Measurements from ENCODE around the gene SLC6A13. TPM values are rescaled to one million over a fixed set of nuclear protein-coding genes. Genes with fewer than 3 reads are reported as not detected.

The SLC6A13 gene
- total and polyA plus RNA-seq, 2 experiments from 2014 or later, result 3.8 to 5.9 TPM

DNA sequence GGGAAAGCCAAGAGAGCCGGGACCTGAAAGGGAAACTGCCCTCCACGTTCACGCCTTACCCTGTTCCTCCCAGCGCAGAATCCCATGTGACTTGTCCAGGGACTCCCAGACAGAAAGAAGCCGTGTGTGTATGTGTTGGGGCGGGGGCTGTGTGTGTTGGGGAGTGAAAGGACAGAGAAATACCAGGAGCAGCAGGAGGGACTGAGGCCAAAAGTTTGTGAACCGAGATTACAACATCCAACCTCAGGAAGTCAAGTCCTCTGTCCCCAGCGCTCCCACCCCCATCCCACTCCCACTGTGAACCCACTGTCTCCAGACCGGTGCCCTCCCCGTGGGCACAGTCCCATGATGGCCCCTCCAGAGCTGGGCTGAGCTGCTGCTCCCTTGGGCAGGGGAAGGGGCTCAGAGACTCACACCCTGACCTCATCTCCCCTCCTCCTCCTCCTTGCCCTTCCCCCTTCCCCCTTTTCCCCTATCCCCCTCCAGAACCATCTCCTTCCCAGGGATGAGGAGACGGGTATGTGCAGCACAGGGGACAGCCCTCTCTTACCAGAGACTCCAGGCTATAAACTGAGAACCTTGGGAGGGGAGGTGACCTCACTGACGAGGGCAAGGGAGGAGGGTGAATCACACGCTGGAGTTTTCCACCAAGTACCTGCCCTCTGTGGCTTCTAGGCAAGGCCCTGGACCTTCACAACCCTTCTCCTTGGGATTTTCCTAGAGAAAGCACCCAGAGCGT, 48.5 kb downstream of the SLC6A13 start, which contains the start of gene SLC6A12:
SLC6A12 (minus strand) TSS at position 155 of the 739 bp plus-strand sequence. CDS start 4,171 bp downstream, outside the sequence.
- Histone ChIP-seq H3K9me3 (ENCODE audit: low read depth) (no peaks in the 10 kb centered on the region), H3K4me2 (peak within 1 kb of the TSS; percentile 46), H3K4me3 (no peak within 1 kb of the TSS), H3K4me1 (ENCODE audit: insufficient read depth) (peaks cover 11% of the 10 kb centered on the region), H3K36me3 (replicated peaks; ENCODE audit: insufficient read depth, low read depth) (no peaks in the 10 kb centered on the region), H3K27ac (no peak within 1 kb of the TSS), H3K79me2 (no peaks in the 10 kb centered on the region), H3K9me2 (replicated peaks; ENCODE audit: insufficient read depth) (no peaks in the 10 kb centered on the region), H3K27me3 (no peaks in the 10 kb centered on the region), H4K20me1 (ENCODE audit: insufficient read depth, poor library complexity, severe bottlenecking) (no peaks in the 10 kb centered on the region), H2AFZ (no peak within 1 kb of the TSS)
- 50% methylated on average over 13 of the region's 14 CpGs for WGBS (ENCODE audit: low lambda C conversion rate, missing lambda C conversion rate)
- TF ChIP-seq EZH2 (IDR thresholded peaks at IDR 0.05; ENCODE audit: borderline replicate concordance), result no peak
- TF ChIP-seq, protein P1, sequence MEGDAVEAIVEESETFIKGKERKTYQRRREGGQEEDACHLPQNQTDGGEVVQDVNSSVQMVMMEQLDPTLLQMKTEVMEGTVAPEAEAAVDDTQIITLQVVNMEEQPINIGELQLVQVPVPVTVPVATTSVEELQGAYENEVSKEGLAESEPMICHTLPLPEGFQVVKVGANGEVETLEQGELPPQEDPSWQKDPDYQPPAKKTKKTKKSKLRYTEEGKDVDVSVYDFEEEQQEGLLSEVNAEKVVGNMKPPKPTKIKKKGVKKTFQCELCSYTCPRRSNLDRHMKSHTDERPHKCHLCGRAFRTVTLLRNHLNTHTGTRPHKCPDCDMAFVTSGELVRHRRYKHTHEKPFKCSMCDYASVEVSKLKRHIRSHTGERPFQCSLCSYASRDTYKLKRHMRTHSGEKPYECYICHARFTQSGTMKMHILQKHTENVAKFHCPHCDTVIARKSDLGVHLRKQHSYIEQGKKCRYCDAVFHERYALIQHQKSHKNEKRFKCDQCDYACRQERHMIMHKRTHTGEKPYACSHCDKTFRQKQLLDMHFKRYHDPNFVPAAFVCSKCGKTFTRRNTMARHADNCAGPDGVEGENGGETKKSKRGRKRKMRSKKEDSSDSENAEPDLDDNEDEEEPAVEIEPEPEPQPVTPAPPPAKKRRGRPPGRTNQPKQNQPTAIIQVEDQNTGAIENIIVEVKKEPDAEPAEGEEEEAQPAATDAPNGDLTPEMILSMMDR (IDR thresholded peaks at IDR 0.05; ENCODE audit: poor library complexity), result no peak
- TF ChIP-seq EZH2phosphoT487 (IDR thresholded peaks at IDR 0.05; ENCODE audit: low read depth, severe bottlenecking, unreplicated experiment), result no peak
- no peak for DNase-seq (ENCODE audit: low spot score)

DNA sequence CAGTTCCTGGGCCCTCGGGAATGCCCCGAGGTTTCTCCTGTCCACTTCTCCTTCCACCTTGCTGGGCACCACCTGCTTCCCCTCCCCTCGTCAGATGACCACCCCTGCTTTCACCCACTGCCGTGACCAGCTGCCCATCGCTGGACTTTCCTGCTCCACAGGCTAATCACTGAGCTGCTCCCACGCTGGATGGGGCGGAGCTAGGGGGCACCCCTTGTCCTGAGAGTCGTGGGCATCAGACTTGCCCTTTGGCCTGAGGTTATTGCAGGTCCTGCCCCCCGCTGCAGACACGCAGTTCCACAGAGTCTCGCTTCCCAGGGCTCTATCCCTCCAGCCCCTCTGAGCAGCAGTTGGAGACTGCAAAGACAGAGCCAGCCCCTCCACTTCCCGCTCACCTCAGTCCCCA, 49.1 kb downstream of the SLC6A13 start:
- DNase-seq (ENCODE audit: low spot score), result no peak
- no peak overlapping the region for H3K4me3 ChIP-seq
- no peaks in the 10 kb centered on the region for H3K36me3 ChIP-seq (replicated peaks; ENCODE audit: insufficient read depth, low read depth)
- peak overlapping the region; percentile 46 for H3K4me2 ChIP-seq
- no peak overlapping the region for H2AFZ ChIP-seq
- WGBS (ENCODE audit: low lambda C conversion rate, missing lambda C conversion rate), result 62% methylated on average over 12 of the region's 12 CpGs
- TF ChIP-seq, protein P1 (IDR thresholded peaks at IDR 0.05; ENCODE audit: poor library complexity), result no peak
- no peak for TF ChIP-seq EZH2 (IDR thresholded peaks at IDR 0.05; ENCODE audit: borderline replicate concordance)
- TF ChIP-seq EZH2phosphoT487 (IDR thresholded peaks at IDR 0.05; ENCODE audit: low read depth, severe bottlenecking, unreplicated experiment), result no peak
- no peaks in the 10 kb centered on the region for H3K9me3 ChIP-seq (ENCODE audit: low read depth)
- peaks cover 11% of the 10 kb centered on the region for H3K4me1 ChIP-seq (ENCODE audit: insufficient read depth)
- no peaks in the 10 kb centered on the region for H3K27me3 ChIP-seq
- H3K9me2 ChIP-seq (replicated peaks; ENCODE audit: insufficient read depth), result no peaks in the 10 kb centered on the region
- no peaks in the 10 kb centered on the region for H4K20me1 ChIP-seq (ENCODE audit: insufficient read depth, poor library complexity, severe bottlenecking)
- H3K27ac ChIP-seq, result no peak overlapping the region
- H3K79me2 ChIP-seq, result no peaks in the 10 kb centered on the region

DNA sequence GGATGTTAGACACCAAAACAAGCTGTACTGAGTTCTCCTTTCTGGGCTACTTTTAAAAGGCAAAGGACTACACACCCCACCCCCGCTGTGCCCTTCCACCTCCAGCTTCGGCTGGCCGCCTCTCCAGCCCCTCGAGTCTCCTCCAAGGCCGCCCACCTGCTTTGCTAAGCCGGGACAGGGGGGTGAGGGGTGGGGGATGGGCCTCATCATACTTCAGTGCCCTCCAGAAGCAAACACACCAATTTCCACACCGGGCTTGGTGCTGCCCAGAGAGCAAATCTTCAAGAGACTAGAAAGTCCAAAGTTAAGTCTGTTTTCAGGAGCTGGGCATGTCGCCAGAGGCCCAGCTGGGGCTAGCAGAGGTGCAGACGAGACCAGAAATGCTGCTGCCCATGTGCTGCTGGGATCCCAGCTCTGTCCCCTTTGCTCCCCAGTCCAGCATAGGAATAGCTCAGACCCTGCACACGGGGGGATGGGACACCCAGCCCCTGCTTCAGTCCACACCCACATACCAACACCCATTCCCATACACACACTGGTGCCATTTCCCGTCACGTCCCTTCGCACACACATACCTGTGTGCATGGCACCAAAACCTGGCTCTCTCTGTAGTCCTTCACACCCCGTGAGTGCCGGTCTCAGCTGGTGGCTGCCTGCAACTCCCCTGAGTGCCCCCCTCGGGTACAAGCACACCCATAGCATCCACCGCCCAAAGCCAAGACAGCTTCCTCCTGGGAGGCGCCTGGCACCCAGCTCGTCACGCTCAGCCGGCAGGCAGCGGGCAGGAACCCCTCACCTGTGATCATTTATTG, 49.7 kb downstream of the SLC6A13 start:
- H3K4me1 ChIP-seq (ENCODE audit: insufficient read depth), result peaks cover 11% of the 10 kb centered on the region
- H3K9me2 ChIP-seq (replicated peaks; ENCODE audit: insufficient read depth), result no peaks in the 10 kb centered on the region
- TF ChIP-seq, protein P1 (IDR thresholded peaks at IDR 0.05; ENCODE audit: poor library complexity), result no peak
- no peaks in the 10 kb centered on the region for H4K20me1 ChIP-seq (ENCODE audit: insufficient read depth, poor library complexity, severe bottlenecking)
- H3K9me3 ChIP-seq (ENCODE audit: low read depth), result no peaks in the 10 kb centered on the region
- H3K36me3 ChIP-seq (replicated peaks; ENCODE audit: insufficient read depth, low read depth), result no peaks in the 10 kb centered on the region
- 74% methylated on average over 22 of the region's 22 CpGs for WGBS (ENCODE audit: low lambda C conversion rate, missing lambda C conversion rate)
- no peak overlapping the region for H3K27ac ChIP-seq
- no peak overlapping the region for H3K4me3 ChIP-seq
- no peaks in the 10 kb centered on the region for H3K27me3 ChIP-seq
- H2AFZ ChIP-seq, result no peak overlapping the region
- no peaks in the 10 kb centered on the region for H3K79me2 ChIP-seq
- peak overlapping the region; percentile 36 for H3K4me2 ChIP-seq
- DNase-seq (ENCODE audit: low spot score), result peak; percentile 40
